HG02938 (cell line): ENCODE data around the gene NEK11.

Experiments used
- ATAC-seq: cut with Tn5 transposase; IDR thresholded peaks from one replicate; pipeline ENCODE4 v1.9.1; 2021; ENCODE audit warnings: mild to moderate bottlenecking, moderate library complexity; ENCODE audit not compliant: unreplicated experiment

The NEK11 gene, protein sequence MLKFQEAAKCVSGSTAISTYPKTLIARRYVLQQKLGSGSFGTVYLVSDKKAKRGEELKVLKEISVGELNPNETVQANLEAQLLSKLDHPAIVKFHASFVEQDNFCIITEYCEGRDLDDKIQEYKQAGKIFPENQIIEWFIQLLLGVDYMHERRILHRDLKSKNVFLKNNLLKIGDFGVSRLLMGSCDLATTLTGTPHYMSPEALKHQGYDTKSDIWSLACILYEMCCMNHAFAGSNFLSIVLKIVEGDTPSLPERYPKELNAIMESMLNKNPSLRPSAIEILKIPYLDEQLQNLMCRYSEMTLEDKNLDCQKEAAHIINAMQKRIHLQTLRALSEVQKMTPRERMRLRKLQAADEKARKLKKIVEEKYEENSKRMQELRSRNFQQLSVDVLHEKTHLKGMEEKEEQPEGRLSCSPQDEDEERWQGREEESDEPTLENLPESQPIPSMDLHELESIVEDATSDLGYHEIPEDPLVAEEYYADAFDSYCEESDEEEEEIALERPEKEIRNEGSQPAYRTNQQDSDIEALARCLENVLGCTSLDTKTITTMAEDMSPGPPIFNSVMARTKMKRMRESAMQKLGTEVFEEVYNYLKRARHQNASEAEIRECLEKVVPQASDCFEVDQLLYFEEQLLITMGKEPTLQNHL

DNA sequence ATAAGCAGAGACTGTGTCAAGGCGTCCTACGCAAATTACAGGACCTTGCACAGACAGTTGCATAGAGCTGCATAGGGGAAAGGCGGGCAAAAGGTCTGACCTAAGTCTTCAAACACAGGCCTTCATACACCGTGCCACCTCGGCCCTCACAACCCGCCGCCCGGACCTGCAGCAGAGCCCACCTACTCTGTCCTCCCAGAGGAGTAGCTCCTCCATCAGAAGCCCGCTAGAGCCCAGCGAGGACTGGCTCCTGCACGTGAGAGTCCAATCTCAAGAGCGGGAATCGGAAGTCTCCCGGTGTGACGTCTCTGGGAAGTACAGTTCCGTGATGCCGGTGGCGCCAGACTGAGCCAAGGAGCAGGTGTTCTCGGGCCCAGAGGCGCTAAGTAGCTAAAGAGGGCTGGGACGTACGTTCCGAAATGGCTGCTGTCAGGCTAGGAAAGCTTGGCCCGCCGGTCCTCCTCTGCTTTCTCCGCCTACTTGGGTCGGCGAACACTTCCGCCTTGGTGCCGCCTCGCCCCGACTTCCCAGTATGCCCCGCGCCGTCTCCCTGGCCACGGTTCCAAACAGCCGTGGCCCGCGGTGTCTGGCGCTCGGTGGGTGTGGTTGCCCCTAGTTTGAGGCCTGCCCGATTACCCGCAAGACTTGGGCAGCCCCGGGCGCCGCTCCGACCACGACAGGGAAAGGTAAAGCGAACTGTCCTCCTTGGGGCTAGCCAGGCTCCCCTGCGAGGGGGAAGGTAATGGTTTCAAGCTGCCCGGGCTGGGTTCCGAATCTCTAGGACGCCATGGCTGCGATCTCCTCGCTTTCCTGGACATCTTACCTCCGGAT lies at the start of gene NEK11, which contains the start of gene ASTE1:
Gene NEK11, plus strand, starts transcription at position 557 of the 831 bp plus-strand sequence. CDS start 2,832 bp downstream, outside the sequence.
Gene ASTE1, minus strand, starts transcription at position 505 of the 831 bp plus-strand sequence. CDS start 1,519 bp downstream, outside the sequence.
- peak; percentile 96 for ATAC-seq

DNA sequence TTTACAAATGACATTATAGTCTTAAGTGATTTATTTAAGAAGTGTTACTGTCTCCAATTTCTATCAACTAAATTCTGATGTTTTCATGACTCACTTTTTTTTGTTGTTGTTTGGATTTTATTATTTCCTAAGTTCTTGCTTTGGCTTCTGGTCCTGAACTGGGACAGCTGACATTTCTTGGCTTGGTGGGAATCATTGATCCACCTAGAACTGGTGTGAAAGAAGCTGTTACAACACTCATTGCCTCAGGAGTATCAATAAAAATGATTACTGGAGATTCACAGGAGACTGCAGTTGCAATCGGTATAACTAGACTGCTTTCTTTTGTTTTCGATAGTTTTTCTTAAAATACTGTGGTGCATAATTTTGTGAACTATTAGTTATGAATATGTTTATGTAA lies 47.6 kb upstream of the NEK11 start:
- no peak for ATAC-seq

DNA sequence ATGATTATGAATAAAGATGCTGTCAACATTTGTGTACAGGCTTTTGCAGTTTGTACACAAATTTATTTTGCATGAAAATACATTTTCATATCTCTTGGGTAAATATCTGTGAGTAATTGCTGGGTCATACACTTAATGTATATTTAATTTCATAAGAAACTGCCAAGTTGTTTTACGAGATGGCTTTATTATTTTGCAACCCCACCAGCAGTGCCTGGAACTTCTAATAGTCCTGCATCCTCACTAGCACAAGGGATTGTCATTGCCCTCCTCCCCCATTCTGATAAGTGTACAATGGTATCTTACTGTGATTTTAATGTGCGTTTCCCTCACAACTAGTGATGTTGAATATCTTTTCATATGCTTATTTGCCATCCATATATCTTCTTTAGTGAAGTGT lies 45.2 kb upstream of the NEK11 start:
- no peak for ATAC-seq

DNA sequence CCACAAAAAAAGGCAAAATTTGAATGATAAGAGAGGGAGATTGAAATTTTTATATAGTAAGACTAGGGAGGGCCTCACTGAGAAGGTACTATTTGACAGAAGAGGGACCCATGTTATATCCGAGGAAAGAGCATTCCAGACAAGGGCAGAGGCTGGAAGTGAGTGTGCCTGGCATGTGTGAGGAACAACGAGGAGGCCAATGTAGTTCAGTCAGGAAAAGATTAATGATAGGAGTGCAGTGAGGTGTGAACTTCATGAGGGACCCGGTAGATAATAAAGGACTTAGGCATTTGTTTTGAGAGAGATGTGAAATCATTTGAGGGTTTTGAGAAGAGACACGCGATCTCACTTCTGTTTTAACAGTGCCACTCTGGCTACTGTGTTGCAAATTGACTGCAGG lies 36.4 kb upstream of the NEK11 start:
- ATAC-seq = no peak

DNA sequence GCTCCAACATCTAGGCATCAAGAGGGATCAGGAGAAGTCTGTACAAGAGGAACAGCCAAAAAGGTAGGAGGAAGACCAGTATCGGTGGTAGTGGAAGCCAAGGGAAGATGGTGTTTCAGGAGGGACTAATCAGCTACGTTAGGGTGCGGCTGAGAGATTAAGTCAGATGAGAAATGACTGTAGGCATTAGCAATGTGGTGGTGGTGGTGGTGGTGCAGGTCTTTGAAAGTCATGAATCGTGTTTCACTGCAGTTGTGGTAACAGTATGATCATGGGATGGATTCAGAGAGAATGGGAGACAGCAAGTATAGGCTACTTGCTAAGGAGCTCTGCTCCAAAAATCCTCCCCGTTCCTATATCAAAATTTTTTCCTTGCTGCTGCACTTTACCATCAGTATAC lies 35.6 kb upstream of the NEK11 start:
- ATAC-seq = no peak

DNA sequence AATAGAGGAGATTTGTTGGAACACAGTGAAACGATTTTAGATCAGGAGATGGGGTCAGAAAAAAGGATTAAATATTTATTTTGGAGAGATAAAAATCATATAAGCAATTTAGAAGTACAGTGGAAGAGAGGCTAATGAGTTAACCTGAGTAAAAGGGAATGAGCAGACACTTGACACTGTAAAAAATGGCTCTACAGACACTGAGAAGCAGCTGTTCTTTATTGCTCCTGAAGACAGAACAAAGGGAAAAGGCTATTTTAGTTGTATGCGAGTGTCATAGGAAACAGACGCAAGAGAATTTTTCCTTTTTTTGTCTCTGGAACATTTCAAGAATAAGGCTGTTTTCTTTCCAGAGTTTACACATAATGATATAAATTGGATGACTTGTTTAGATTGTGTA lies 34.3 kb upstream of the NEK11 start:
- no peak for ATAC-seq

DNA sequence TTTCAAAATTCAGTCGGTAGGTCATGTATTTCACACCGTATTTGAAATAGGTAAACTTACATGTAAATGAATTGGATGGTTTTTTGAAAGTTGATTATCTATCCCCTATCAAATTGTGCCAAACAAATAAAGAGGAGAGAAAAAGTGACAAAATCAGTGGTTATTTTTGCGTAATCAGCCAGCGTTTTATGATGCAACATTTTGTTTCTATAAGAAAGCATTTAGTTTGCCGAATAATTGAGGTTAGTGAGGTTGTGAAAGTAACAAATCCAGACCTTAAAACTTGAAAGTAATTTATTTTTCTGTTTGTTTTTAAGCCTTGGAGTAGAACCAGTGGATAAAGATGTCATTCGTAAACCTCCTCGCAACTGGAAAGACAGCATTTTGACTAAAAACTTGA lies 29.4 kb upstream of the NEK11 start:
- ATAC-seq = no peak

DNA sequence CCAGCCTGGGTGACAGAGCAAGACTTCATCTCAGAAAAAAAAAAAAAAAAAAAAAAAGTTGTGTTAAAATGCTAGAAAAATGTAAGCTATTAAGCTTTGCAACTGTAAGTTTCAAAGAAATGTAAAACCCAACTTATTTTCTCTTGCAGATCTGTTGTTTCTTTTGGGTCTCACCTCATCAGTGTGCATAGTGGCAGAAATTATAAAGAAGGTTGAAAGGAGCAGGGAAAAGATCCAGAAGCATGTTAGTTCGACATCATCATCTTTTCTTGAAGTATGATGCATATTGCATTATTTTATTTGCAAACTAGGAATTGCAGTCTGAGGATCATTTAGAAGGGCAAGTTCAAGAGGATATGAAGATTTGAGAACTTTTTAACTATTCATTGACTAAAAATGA lies 25.6 kb upstream of the NEK11 start:
- no peak for ATAC-seq

DNA sequence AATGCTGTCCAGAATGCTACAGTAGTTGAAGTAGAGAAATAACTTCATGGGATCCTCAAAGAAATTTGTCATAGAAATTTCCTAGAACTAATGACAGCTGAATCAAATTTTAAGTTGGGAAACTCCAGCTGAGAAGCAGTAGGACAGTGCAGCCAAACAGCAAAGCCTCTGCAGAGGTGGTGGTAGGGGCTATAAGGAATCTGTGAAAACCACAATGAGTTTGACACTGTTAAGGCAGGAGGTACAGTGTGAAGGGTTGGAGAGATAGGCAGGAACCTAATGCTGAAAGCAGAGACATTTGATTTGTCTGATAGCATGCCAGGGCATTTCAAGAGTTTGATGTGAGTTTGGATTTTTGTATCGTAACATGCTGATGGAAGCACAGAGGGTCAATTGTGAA lies 22.1 kb upstream of the NEK11 start:
- no peak for ATAC-seq

DNA sequence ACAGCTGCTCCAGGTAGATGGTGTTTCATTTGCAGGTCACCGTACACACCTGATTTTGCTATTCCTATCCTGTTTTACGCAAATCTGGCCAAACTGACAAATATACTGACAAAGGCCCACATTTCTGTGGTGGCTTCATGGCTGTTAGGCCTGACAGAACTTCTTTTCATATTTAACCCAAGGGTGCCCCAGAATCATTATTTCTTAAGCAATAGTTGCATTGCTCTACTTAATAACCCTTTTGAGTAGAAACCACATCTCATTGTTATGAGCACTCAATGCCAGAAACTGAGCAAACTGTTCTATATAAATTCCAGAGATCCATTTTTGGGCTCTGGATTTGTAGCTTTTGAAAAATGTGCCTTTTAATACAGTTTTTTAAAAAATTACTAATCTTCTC lies 19.4 kb upstream of the NEK11 start:
- ATAC-seq = no peak

DNA sequence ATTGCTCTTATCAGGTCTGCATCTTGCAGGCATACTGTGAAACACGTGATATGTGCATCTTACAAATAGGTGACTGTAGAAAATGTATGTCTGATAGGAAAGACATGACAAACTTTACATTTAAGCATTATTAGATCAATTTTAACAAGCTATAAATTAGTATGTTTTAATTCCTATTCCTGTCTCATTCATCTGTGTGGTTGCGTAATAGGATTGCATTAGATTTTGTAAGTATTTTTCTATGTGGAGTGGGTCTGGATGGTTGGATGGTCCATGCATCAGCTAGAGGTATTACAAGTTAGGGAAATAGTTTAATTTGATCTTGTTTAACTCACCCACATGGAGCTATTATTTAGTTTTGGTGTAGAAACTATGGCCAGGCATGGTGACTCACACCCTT lies 18.9 kb upstream of the NEK11 start:
- ATAC-seq = no peak

DNA sequence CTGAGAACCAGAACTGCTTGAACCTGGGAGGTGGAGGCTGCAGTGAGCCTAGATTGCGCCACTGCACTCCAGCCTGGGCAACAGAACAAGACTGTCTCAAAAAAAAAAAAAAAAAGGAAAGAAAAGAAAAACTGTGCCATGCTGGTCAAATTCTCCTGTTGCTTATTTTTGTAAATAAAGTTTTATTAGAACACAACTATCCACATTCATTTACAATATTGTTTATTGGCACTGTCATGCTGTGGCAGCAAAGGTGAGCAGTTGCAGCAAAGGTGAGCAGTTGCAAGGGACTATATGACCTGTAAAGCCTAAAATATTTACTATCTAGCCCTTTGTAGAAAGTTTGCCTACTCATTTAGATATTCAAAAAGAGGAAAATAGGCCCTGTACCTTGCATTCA lies 18.4 kb upstream of the NEK11 start:
- ATAC-seq = no peak

DNA sequence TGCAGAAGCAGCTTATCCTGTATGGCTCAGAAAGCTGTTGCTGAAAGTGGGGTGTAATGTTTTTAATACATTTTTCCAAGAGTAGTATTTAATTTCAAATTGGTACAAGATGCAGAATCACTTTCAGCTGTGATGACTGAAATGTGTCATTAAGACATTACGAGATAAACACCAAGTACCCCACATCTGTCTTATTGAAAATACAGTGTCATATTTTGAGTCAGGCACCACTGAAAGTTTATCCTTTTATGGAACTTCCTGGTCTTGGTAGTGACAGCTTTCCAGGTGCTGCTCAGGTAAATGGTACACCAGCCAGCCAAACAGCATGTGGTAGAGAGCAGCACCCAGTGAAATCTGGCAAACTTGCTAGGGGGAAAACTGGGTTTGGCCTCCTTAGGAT lies 17.0 kb upstream of the NEK11 start:
- no peak for ATAC-seq

DNA sequence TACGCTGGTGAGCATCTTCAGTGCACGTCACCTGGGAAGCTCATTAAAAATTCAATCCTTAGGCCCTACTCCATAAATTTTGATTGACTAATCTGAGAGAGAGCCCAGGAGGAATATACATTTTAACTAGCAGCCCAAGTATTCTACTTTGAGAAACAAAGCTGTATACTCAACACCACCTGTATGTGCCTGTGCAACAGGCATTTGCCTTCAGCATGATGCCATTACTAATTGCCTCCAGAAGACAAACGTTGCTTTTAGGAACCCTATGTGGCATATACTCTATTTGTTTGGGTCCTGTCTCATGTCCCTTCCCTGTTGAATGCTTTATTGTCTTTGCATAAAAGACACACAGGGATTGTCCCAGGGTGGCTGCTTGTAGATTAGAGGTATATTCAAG lies 7.7 kb upstream of the NEK11 start:
- no peak for ATAC-seq

DNA sequence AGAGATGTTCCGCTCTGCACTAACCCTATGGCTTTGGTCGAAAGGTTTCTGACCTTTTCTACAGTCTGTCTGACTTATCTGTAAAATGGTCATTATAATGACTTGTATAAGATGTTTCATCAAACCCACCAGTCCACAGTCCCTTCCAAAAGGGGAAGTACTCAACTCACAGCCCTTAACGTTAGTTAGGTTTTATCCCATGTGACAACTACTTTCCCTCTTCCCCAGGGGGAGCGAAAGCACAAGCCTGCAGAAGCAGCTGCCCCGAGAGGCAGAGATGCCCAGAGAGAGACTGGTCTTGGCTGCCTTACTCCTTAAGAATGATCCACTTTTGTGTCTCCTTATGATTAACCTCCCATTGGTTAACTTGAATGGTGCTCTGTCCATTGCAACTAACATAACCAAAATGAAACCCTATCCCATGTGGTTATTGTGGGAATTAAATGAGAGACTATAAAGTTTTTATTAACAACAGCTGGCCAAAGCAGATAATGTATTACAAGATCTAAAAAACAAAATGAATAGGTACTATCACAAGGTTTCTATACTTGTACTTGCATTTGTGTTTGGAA lies 6.5 kb upstream of the NEK11 start:
- no peak for ATAC-seq

DNA sequence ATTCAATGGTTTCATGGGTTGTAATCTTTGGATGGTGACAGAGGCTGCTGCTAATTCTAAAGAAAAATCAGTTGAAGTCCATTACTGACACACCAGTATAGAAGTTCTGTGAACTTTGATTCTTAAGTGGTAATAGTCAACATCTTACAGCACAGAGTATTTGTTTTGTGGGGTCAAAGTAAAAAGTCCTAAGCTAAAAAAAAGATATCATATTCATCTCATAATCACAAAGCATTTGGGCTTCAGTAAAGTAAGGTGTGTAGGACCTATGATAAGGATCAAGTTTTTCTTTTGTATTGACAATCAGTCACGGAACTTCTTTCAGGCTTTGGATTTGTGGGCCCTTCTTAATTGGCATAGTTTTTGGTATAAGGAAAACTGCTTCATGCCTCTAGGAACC lies 1.1 kb upstream of the NEK11 start:
- ATAC-seq = no peak

DNA sequence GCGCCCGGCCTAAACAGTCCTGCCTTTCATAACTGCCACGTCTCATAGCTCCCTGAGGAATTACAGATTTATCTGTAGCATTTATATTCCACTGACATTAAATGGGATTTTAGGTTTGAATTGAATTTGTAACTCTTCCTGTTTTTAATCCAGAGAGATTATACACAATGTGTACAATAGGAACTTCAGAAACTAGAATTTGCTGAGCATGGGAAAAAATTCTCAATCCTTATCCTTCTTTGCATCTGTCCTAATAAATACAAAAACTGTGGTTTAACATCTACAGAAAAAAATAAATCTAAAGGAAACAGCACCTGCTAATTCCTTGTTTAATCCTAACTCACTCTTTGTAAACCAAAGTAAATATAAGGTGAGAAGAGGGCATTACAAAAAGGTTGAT lies 2.2 kb downstream of the NEK11 start:
- no peak for ATAC-seq

DNA sequence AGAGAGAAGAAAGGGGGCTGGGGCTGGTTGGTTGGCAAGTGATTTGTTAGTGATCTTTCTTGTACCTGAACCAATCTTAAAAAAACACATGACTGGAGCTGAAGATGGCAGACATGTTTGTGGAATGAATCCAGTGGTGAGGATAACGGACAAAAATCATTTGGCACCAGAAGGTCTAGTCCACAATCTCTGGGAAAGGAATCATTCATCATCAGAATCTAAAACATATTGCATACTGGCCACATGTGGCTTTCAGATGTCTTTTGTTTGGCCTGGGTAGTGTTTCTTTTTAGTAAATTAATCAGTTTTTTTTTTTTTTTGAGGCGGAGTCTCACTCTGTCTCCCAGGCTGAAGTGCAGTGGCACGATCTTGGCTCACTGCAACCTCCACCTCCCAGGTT lies 5.0 kb downstream of the NEK11 start:
- no peak for ATAC-seq

DNA sequence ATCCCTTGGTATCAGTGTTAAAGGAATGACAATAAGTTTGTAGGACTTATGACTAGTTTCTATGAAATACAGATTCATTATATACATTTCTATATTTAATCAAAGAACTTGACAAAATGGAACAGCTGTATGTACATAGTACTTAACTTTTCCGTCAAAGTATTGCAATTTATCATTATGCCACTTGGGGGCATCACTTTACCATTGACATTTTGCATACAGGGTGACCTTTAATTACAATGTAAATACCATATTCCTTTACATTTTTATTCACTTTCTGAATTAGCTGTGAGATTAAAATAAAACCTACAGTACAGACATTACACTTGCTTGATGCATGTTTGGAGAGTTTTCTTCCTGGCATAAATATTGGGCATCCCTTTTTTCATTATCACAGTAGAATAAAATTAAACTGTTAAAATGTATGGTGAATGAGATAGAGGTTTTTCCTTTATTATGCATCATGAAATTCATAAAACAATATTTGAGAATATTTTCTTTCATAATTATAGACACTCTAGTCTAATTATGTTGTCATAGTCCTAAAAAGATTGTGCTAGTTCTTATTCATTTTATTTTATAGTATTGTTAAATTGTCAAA lies 6.9 kb downstream of the NEK11 start:
- ATAC-seq = no peak

DNA sequence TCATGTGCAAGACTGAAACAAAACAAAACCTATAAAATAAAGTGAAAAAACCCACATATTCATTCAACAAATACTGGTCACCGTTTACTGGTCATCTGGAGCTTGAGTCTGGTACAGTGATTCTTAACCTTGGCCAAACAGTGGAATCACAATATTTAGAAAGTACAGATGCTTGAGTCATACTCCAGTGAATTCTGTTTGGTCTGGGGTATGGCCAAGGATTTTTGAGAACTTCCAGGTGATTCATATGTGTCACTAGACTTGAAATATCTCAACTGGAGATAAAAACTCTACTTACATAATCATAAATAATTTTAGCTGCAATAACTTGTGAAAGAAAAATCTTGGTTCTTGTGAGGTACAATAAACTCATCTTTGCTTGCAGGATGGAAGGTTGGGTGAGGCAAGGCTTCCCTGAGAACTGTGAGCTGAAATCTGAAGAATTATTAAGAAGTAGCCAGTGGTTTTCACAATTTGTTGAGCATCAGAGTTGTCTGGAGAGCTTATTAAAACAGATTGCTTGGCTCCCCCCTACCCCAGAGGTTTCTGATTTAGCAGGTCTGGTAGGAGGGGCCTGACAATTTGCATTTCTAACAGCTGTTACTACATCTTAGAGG lies 9.6 kb downstream of the NEK11 start:
- no peak for ATAC-seq
